GM18520 (cell line): ENCODE measurements around the gene PPP2R5A.
A peak's percentile ranks its signal among the peaks of the same experiment; 100 is the strongest.

ENCODE experiments used
- ATAC-seq: cut with Tn5 transposase; IDR thresholded peaks from one replicate; pipeline ENCODE4 v1.9.1; 2021; ENCODE audit not compliant: unreplicated experiment

The PPP2R5A gene

DNA sequence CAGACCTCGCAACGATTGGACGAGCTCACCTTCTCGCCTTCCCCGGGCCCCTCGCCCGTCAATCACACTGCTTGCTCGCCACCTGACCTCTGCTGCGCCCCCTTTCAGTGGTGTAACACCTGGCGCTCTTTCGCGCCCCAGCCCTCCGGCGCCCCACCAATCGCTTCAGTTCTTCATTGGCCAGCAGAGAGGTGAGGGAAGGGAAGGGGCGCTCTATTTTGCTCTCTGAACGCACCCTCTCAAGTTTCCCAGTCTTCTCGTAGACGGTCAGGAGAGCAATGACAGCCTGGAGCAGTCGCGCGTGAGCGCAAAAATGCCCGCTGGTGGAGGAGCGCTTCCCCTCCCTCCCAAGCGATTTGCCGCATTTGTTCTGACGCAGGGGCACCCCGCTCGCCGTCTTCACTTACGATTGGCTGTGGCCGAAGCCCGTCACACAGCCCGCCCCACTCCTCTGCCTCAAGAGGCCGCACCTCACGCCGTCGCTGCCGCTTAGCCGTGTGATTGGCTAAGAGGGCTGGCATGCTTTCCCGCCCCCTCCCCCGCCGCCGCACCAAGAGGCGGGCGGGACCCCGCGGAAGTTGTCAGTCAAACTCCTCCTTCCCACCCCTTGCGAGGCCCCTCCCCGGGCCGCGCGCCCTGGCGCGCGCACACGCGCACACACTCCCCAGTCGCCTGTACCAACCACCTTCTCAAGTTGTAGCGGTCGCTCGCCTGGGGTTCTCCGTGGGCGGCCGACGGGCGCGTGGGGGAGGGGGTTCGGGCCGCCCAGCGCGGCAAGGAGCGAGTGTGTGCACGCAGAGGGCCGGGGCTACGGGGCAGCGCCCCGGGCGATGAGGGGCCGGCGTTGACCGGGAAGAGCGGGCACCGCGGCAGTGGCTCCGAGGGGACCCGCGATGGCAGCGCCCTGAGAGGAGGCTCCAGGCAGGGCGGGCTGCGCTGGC, at the start of gene PPP2R5A:
TSS of gene PPP2R5A (plus strand) at position 667 of the 941 bp plus-strand sequence. CDS start 701 bp downstream, outside the sequence.
- peak; percentile 88 for ATAC-seq

DNA sequence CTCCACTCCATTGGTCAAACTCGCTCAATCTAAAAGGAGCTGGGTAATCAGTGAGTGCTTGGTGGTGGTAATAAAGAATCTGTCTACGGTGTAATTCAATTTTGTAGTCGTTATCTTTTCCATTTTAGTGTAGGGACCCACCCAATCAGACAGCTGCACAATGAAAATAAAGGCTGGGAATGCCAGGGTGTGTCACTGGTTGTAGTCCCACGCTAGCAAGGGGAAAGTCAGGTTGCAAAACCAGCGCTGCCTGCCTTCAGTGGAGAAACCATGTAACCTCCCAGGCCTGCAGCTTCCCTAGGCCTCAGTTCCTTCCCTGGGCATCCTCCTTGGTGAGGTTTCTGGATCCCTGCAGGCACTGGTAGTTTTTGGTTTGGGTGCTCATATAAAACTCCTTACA, 49.4 kb upstream of the PPP2R5A start:
- no peak for ATAC-seq

DNA sequence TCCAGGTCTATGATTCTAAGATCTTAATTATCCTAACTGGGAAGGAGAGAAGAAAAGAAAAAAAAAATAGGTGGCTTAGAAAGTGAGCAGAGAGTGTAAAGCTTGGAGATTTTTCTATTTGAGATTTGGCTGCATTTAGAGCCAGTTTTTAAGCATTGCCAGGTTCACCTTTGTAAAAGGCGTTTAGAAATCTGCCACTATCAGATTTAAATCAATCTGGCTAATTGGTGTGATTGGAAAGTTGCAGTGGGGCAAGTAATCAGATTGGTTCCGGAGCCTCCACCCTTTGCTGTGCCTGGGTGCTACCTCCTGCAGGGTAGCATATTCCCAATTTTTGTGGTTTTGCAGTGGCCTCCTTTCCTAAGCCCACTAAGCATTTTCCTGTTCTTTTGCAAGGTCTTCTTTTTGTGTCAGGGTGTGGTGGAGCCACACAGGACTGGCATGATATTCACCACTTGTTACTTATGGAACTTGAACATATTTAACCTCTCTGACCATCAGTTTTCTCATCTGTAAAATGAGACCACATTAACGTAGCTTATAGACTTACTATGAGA, 48.5 kb upstream of the PPP2R5A start:
- ATAC-seq, result no peak

DNA sequence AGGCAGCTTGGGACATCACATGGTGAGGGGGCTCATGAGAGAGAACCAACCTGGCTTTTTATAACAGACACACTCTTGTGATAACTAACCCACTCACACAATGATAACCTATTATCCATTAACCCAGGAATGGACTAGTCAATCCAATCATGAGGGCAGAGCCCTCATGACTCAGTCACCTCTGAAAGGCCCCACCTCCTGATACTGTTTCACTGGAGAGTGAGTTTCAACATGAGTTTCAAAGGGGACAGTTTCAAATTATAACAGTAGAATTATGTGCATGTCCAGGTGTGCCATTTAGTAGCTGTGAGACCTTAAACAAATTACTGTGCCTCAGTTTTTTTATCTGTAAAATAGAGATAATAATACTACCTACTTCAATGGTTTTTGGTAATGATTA, 47.6 kb upstream of the PPP2R5A start:
- ATAC-seq, result peak; percentile 95

DNA sequence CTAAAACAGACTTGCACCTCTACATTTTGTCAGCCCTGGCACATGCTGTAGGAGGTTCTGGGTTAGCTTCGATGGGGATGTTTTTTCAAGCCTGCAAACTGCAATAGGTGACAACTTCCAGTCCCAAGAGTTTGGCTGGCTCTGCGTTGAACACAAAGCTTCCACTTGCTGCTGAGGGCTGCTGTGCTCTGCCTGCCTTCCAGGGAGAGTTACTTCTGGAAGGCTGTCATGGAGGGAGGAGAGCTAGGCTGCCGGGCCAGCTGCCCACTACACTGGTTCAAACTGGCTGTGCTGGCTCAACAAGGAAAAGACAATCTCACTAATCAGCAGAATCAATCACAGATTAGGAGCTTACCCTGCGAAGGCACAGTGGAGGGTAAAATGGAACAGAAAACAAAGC, 46.7 kb upstream of the PPP2R5A start:
- no peak for ATAC-seq

DNA sequence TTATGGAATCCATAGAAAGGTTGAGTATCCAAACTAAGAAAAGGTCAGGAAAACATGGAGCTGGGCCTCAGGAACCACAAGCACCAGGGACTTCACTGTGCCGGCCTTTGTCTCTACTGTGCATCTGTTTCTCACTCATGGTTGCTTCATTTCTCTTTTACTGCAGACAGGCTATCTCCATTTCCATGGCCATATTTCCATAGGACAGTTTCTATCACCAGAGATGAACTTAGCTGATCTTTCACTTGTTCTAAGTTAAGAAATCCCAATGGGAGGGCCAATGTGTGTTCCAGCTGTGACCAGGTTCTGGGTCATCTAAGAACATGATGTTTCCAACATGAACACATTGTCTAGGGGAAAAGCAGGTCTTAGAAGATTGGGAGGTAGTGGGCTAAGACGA, 43.7 kb upstream of the PPP2R5A start:
- no peak for ATAC-seq

DNA sequence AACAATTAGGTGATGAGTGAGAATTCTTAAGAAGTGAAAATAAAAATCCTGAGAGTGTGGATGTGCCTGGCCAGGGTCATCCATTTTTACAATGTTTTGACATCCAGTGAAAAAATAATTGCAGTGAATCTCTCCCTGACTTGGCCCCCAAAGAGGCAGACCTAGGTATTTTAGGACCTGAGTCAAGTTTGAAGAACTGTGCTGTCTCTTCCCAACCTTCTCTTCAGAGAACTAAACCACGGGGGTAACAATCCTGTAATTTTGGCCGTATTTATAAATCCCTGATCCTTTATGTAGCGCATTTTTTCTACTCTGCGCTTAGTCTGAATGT, 43.3 kb upstream of the PPP2R5A start:
- no peak for ATAC-seq

DNA sequence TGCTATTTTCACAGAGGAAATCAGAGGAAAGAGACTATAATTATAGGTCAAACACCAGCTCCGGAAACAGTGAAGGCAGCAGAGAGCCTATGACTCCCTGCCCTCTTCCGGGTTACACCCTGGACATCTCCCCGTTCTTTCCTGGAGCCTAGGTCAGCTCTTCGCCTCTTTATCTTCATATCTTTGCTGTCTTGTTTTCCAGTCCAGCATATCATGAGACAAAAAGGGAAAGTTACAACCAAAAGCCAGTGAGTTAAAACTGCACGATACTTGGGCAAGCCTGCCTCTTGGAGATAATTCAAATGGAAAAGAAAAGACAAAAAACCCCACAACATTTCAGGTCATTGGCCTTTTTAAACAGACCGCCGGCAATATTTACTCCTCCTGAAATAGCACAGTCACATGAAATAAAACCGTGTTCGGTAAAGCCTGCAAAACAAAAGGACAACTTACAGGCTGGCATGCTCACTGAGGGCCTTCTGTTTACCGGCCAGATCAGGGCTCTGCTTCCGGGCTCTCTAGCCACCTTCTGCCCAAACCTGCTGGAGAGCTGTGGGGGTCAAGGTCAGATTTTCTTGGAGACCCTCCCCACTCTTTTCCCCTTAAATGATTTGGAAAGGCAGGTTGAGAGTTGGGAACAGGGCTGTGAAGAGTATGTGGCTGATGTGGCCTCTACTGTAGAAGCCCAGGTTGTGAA, 42.8 kb upstream of the PPP2R5A start:
- ATAC-seq, result no peak

DNA sequence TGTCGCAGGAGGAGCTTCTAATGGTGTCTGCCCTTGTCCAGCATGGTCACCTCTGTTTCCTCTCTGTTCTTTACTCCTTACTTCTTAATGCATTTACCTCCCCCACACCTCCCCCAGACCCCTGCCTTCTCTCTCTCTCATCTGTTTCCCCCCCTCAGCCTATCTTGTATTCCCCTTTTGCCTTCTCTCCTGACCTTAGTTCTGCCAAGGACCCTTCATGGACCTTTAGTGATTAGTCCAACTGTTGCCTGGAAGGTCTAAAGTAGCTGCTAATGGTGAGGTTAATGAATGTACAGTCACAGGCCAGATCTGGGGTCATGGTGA, 42.3 kb upstream of the PPP2R5A start:
- no peak for ATAC-seq

DNA sequence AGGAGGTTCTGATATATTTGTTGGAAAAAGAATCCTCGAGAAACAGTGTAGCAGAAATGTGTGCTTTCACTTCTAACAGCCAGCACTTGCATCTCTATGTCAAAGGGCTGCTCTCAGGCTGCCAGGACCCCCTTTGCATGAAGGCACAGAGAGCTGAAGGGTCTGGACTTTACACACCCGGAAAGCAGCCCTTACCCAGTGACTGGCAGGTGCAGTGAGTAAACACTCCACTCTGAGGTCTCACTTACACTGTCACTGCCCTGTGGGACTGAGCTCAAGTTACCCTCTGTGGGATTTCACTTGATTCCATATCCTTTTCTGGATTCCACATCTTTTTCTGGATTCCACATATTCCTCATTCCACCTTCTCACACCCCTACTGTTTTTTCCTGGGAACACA, 40.8 kb upstream of the PPP2R5A start:
- no peak for ATAC-seq

DNA sequence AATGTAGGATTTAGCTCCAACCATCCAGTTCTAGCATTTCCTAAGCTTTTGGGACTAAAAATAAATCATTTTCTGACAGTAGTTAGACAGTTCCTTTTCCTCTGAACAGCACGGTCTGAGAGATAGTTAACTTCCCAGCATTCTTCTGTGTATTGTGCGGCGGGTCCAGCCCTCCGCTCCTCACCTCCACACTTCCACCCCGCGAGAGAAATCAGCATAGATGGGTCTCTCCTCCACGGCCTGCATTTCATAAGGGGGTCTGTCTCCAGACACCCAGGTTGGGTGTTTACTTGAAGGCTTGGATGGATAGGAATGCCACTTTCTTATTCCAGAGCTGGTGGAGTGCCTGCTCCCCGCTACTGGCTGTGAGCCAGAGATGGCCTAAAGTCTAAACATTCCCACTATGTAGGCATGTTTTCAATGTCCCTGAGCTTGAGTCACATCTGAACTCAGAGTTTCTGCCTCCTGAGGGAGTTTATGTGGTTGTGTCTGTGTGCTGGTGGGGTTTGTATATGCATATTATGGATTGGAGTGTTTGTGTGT, 38.0 kb upstream of the PPP2R5A start:
- no peak for ATAC-seq

DNA sequence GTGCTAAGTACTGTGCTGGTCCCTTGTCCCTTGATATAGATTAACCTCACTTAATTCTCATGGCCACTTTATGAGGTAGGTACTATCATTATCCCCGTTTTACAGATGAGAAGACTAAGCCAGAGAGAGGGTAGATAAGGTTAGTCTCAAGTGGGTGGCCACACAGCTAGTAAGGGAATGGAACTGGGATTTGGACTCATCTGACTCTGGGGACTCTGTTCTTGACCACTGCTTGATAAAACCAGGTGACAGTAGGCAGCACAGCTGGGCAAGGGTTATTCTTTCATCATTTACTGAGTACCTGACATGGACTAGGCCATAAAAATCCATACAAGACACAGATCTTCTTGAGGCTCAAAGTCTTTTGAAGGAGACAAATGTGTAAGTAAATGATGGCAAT, 37.2 kb upstream of the PPP2R5A start:
- no peak for ATAC-seq

DNA sequence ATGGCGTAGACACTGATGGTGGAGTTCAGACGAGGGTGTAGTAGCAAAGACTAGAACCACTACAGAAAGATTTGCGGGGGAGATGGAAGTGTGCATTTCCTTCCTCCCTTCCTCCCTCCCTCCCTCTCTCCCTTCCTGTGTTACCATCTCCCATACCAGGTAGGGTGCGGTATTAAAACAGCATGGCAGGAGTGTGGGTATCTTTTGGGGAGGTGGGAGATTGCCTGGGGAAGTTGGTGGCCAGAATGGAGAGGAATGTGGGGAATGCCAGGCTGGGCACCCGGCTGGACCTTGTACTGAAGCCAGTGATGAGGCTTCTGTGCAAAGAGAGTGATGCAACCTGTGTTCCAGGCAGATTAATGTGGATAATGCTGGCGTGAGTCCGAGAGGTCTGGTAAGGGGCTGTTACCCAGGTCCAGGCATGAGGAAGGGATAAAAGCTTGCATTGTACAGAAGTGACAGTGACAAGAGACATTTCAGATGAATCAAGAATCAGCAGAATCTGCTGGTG, 30.3 kb upstream of the PPP2R5A start:
- no peak for ATAC-seq

DNA sequence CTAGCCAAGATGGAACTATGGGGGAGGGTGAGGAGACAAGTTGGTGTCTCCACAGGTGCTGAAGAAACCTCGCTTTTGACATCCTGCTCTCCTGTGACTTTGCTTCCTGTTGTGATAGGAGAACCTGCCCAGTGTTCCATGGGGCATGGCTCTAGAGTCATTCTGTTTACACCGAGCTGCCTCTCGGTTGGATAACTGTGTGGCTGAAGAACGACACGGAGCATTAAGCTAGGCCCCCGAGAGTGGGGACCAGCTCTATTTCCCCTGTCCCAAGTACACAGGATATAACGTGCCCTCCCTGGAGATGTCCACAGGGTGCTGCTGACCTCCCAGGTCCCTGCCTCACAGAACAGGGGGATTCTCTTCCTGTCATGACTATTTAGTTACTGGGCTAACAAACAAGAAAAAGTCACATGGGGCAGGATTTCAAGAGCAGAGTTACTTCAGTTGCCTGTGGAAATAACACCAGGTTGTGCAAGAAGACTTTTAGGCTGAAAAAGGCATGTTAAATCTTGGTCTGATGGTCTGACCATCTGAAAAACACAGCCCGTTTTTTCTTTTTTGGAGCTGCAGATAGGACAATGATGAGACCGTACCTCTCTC, 29.4 kb upstream of the PPP2R5A start:
- ATAC-seq, result no peak

DNA sequence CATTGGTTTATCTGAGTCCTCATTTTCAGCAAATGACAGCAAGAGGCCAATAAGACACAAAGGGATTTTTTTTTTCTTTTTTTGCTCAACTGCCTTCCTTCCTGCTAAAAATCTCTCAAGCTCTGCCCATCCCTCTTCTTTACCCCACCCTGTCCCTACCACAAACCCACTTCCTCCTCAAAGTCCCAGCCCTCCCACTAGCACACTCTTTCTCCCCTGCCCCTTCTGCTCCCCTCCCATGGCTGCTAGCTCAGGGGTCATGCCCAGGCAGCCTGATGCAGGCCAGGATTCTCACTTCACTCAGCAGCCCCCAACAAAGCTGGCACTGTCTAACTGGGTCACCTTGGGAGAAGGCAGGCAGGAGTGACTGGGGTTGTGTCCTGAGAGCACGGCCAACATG, 28.8 kb upstream of the PPP2R5A start:
- no peak for ATAC-seq

DNA sequence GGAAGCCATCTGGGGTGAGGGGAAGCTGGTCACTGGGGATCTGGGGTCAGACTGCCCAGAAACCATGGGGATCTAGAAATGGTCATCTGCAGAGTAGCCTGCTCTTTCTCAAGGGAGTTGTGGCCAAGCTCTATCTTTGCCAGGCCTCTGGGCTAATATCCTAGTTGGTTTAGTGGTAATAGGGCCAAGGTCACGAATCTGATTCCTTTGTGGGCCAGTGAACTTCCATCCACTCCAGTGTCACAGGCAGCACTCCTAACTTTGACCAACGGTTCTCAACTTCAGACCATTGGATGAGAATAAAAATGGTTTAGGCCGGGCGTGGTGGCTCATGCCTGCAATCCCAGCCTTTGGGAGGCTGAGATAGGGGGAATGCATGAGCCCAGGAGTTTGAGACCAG, 28.1 kb upstream of the PPP2R5A start:
- ATAC-seq, result no peak

DNA sequence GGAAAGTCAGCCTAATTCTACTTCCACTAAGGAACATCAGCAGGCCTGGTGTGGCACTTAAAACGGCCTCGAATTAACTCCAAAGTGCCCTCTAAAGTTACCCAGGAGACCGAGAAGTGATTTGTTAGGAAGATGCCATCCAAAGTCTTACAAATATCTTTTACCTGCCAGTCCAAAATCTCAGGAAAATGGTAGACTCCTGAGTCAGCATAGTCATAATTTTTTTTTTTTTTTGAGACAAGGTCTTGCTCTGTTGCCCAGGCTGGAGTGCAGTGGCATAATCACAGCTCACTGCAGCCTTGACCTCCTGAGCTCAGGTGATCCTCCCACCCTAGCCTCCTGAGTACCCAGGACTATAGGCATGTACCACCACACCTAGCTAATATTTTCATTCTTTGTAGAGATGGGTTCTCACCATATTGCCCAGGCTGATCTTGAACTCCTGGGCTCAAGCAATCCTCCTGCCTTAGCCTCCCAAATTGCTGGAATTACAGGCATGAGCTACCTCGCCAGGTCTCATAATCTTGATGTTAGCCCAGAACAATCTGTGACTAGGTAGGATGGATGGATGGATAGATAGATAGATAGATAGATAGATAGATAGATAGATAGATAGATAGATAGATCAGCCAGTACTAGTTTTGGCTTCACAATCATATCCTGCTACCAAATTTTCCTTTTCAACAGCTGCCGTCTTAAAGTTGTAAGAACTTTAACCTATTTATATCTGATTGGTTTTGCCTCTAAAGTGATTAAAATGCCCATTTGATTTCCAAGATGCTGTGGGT, 25.3 kb upstream of the PPP2R5A start:
- no peak for ATAC-seq

DNA sequence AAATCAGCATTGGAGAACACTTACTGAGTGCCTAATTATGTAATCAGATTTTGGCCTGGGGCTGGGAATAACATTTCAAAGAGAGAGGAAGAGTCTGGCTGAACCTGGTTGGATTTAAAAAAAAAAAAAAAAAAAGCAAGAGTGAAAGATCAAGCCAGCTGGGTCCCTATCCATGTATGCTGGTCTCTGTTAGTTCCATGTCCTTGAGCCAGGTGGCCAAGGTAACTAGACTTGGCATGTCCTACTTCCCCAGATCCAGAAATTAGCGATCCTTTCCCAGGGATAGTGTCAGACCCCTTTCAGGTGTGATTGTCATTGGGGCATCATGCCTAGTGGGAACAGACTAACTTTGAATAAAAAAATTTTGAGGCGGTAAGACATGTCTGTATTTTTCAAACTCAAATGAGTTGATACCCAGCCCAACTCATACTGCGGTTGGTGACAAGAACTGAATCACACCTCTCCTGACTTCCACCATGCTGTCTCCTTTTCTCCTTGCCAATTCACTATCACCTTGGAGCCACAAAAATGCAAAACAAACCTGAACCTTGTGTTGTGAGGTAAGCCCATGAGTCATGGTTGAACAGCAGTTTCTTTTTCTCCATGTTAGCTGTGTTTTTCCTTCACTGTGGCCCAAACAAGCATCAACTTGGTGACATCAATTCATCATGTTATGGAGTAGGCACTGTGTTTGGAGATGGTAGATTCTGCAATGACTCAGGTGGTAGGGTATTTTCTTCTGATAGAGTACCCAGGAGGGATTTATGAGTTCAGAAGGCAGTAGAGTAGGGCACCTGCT, 24.5 kb upstream of the PPP2R5A start:
- ATAC-seq, result no peak

DNA sequence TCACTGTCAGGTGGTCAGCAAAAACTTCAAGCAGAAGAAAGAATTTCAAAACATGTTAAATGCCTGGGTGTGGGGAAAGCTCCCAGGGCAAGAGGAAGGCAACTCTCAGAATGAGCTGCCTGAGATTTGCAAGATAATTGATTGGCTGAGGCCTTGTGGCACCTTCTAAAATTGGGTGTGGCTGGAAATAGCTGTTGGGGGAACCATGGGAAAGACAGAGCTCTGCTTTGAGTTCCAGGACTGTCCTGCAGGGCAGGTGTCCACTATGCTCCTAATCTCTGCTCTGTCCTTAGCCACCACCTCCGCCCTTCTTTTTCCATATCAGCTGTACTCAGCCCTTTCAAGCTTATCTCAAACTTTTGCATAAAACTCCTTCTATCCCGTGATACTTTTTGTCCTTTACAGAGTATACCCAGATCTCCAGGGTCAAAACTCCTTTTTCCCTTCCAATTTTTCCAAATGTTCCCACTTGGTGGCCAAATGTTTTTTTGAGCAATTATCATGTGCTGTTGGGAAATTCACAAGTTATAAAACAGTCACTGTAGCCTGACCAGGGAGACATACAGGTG, 23.8 kb upstream of the PPP2R5A start:
- no peak for ATAC-seq
